Measurements from ENCODE around the gene ARAP3.

ARAP3 gene

GRCh38 chr5:141608046-141608445, 74.0 kb downstream of the ARAP3 start:
- Histone ChIP-seq H3K4ac (ENCODE audit: low read depth, low read length) (no peak overlapping the region), H3K27ac (ENCODE audit: low read depth, low read length) (no peak overlapping the region), H2BK5ac (ENCODE audit: low read length) (no peak overlapping the region), H3K9ac (ENCODE audit: low read length) (no peak overlapping the region), H4K8ac (ENCODE audit: low read depth, low read length) (no peak overlapping the region), H3K36me3 (ENCODE audit: control insufficient read depth, insufficient read depth, low read length) (no peaks in the 10 kb centered on the region), H3K4me3 (ENCODE audit: low read length) (no peak overlapping the region), H4K5ac (ENCODE audit: low read length) (no peak overlapping the region), H3K4me1 (ENCODE audit: control insufficient read depth, low read depth, low read length) (no peaks in the 10 kb centered on the region), H3K4me2 (ENCODE audit: low read length) (no peak overlapping the region), H2AK5ac (ENCODE audit: low read length) (no peak overlapping the region), H3K56ac (ENCODE audit: low read length) (no peak overlapping the region), H3K79me2 (ENCODE audit: control insufficient read depth, insufficient read depth, low read length) (peaks cover 60% of the 10 kb centered on the region), H2BK120ac (ENCODE audit: low read depth, low read length) (no peak overlapping the region), H2BK15ac (replicated peaks; ENCODE audit: low read depth) (no peak overlapping the region), H3K18ac (ENCODE audit: low read length) (no peak overlapping the region), H3K27me3 (ENCODE audit: insufficient read depth, low read length, poor library complexity) (no peaks in the 10 kb centered on the region), H3K23ac (ENCODE audit: low read length) (no peak overlapping the region), H3K79me1 (ENCODE audit: low read length) (peaks cover 6% of the 10 kb centered on the region)
- WGBS (ENCODE audit: extremely low coverage, insufficient coverage, low lambda C conversion rate) = no CpG with 5 or more reads among the region's 2 CpGs
- no peak for DNase-seq

GRCh38 chr5:141605523-141606277, 76.3 kb downstream of the ARAP3 start:
- Histone ChIP-seq H2BK120ac (ENCODE audit: low read depth, low read length) (no peak overlapping the region), H3K36me3 (ENCODE audit: control insufficient read depth, insufficient read depth, low read length) (no peaks in the 10 kb centered on the region), H2BK15ac (replicated peaks; ENCODE audit: low read depth) (no peak overlapping the region), H2AK5ac (ENCODE audit: low read length) (no peak overlapping the region), H3K27ac (ENCODE audit: low read depth, low read length) (no peak overlapping the region), H3K4me3 (ENCODE audit: low read length) (no peak overlapping the region), H3K79me1 (ENCODE audit: low read length) (peaks cover 8% of the 10 kb centered on the region), H3K23ac (ENCODE audit: low read length) (no peak overlapping the region), H4K5ac (ENCODE audit: low read length) (no peak overlapping the region), H3K4me1 (ENCODE audit: control insufficient read depth, low read depth, low read length) (no peaks in the 10 kb centered on the region), H3K4ac (ENCODE audit: low read depth, low read length) (no peak overlapping the region), H3K56ac (ENCODE audit: low read length) (no peak overlapping the region), H3K9ac (ENCODE audit: low read length) (no peak overlapping the region), H3K18ac (ENCODE audit: low read length) (peak overlapping the region; percentile 18), H3K79me2 (ENCODE audit: control insufficient read depth, insufficient read depth, low read length) (peaks cover 52% of the 10 kb centered on the region), H2BK5ac (ENCODE audit: low read length) (no peak overlapping the region), H3K27me3 (ENCODE audit: insufficient read depth, low read length, poor library complexity) (no peaks in the 10 kb centered on the region), H4K8ac (ENCODE audit: low read depth, low read length) (no peak overlapping the region), H3K4me2 (ENCODE audit: low read length) (no peak overlapping the region)
- DNase-seq = no peak
- no CpG with 5 or more reads among the region's 6 CpGs for WGBS (ENCODE audit: extremely low coverage, insufficient coverage, low lambda C conversion rate)

- H4K5ac ChIP-seq (ENCODE audit: low read length) = no peak overlapping the region
- no peak overlapping the region for H2AK5ac ChIP-seq (ENCODE audit: low read length)
- H3K4me3 ChIP-seq (ENCODE audit: low read length) = no peak overlapping the region
- H3K4me1 ChIP-seq (ENCODE audit: control insufficient read depth, low read depth, low read length) = no peaks in the 10 kb centered on the region
- no peak overlapping the region for H2BK15ac ChIP-seq (replicated peaks; ENCODE audit: low read depth)
- H3K4me2 ChIP-seq (ENCODE audit: low read length) = no peak overlapping the region
- H2BK5ac ChIP-seq (ENCODE audit: low read length) = no peak overlapping the region
- H3K23ac ChIP-seq (ENCODE audit: low read length) = no peak overlapping the region
- no peak overlapping the region for H4K8ac ChIP-seq (ENCODE audit: low read depth, low read length)
- H3K79me2 ChIP-seq (ENCODE audit: control insufficient read depth, insufficient read depth, low read length) = peaks cover 55% of the 10 kb centered on the region
- no peak overlapping the region for H3K56ac ChIP-seq (ENCODE audit: low read length)
- H3K79me1 ChIP-seq (ENCODE audit: low read length) = peaks cover 12% of the 10 kb centered on the region
- H3K4ac ChIP-seq (ENCODE audit: low read depth, low read length) = no peak overlapping the region
- H3K9ac ChIP-seq (ENCODE audit: low read length) = no peak overlapping the region
- H3K18ac ChIP-seq (ENCODE audit: low read length) = no peak overlapping the region
- no peaks in the 10 kb centered on the region for H3K27me3 ChIP-seq (ENCODE audit: insufficient read depth, low read length, poor library complexity)
- no peak overlapping the region for H2BK120ac ChIP-seq (ENCODE audit: low read depth, low read length)
- H3K36me3 ChIP-seq (ENCODE audit: control insufficient read depth, insufficient read depth, low read length) = no peaks in the 10 kb centered on the region
- no peak overlapping the region for H3K27ac ChIP-seq (ENCODE audit: low read depth, low read length)
- DNase-seq = peak; percentile 95
- WGBS (ENCODE audit: extremely low coverage, insufficient coverage, low lambda C conversion rate) = no CpG with 5 or more reads among the region's 6 CpGs
Measured at GRCh38 chr5:141603923-141604717, 77.9 kb downstream of the ARAP3 start.
